HG03565 (cell line): ENCODE data around the gene ANK2.

Experiments
- ATAC-seq: cut with Tn5 transposase; IDR thresholded peaks from one replicate; pipeline ENCODE4 v1.9.1; 2021; ENCODE audit warnings: mild to moderate bottlenecking, moderate library complexity; ENCODE audit not compliant: unreplicated experiment

Gene ANK2

GRCh38 chr4:113433116-113433515 is 383.7 kb downstream of the ANK2 start:
- no peak for ATAC-seq
